SK-N-SH (cell line): Measurements from ENCODE around the gene TRDMT1. TPM values are rescaled to one million over a fixed set of nuclear protein-coding genes. Genes with fewer than 3 reads are reported as not detected.
A peak's percentile ranks its signal among the peaks of the same experiment; 100 is the strongest.

Experiments used
- CTCF ChIA-PET: fragments of 300-600, 350-600 bp; formaldehyde crosslinking; extraction: SDS; loops from one replicate; lab custom pipeline; 2021; lab: Yijun Ruan, JAX
- POLR2A ChIA-PET: fragments of 350-600 bp; sonication (Branson Sonifier 250); formaldehyde crosslinking; extraction: SDS; loops from one replicate; lab custom pipeline; 2020; ENCODE audit warnings: antibody characterized with exemption, inconsistent platforms; lab: Yijun Ruan, JAX
- DNase-seq: peaks from one replicate; pipeline ENCODE4 v3.0.0; 2012
- H2AFZ ChIP-seq: fragments of 200-600 bp; sonication (generic); 2 replicates; pipeline ENCODE4 v1.8.1; 2016; ENCODE audit warnings: antibody characterized with exemption, mild to moderate bottlenecking, low read depth
- H3F3A ChIP-seq: fragments of 200-600 bp; sonication (generic); replicated peaks from 2 replicates; pipeline ENCODE3; 2016; ENCODE audit warnings: antibody characterized with exemption, mild to moderate bottlenecking; ENCODE audit not compliant: insufficient read depth
- H3K27ac ChIP-seq, 2 experiments: fragments of 200-500 bp in 1 of 2; fragments of 200-600 bp in 1 of 2; sonication (Bioruptor generic) in 1 of 2; sonication (generic), shearing (Covaris generic) in 1 of 2; 2 replicates each; pipeline versions ENCODE4 v1.5.1 to v1.6.1; 2014 to 2016; ENCODE audit warnings: low read depth in 2 of 2, inconsistent platforms in 1 of 2, low read length in 1 of 2, mild to moderate bottlenecking in 1 of 2, mixed read lengths in 1 of 2
- H3K27me3 ChIP-seq: fragments of 200-600 bp; sonication (generic), shearing (Covaris generic); 2 replicates; pipeline ENCODE4 v1.6.1; 2016; ENCODE audit warnings: mixed run types; ENCODE audit not compliant: insufficient read depth
- H3K36me3 ChIP-seq, 2 experiments: fragments of 200-500 bp in 1 of 2; fragments of 200-600 bp in 1 of 2; sonication (Bioruptor generic) in 1 of 2; sonication (generic) in 1 of 2; replicated peaks in 1 of 2; 2 replicates each; pipeline versions ENCODE3 to v1.5.1; 2014 to 2016; ENCODE audit warnings: low read length in 1 of 2, mild to moderate bottlenecking in 1 of 2; ENCODE audit not compliant: insufficient read depth in 2 of 2, control insufficient read depth in 1 of 2
- H3K4me1 ChIP-seq, 2 experiments: fragments of 200-500 bp in 1 of 2; fragments of 200-600 bp in 1 of 2; sonication (Bioruptor generic) in 1 of 2; sonication (generic), shearing (Covaris generic) in 1 of 2; 2 replicates each; pipeline versions ENCODE4 v1.5.1 to v1.6.1; 2014 to 2016; ENCODE audit warnings: low read depth in 1 of 2, low read length in 1 of 2, mixed run types in 1 of 2; ENCODE audit not compliant: insufficient read depth in 2 of 2, control insufficient read depth in 1 of 2
- H3K4me2 ChIP-seq: fragments of 200-600 bp; sonication (generic), shearing (Covaris generic); 2 replicates; pipeline ENCODE4 v1.6.1; 2017; ENCODE audit warnings: mixed run types
- H3K4me3 ChIP-seq, 2 experiments: fragments of 200-500 bp in 1 of 2; fragments of 200-600 bp in 1 of 2; sonication (Bioruptor generic) in 1 of 2; sonication (generic), shearing (Covaris generic) in 1 of 2; 2 replicates each; pipeline versions ENCODE4 v1.5.1 to v1.8.1; 2014 to 2016; ENCODE audit warnings: low read depth in 2 of 2, inconsistent platforms in 1 of 2, low read length in 1 of 2, mild to moderate bottlenecking in 1 of 2, mixed read lengths in 1 of 2, moderate library complexity in 1 of 2
- H3K79me2 ChIP-seq: fragments of 200-600 bp; sonication (generic); 2 replicates; pipeline ENCODE4 v1.8.1; 2017; ENCODE audit warnings: mild to moderate bottlenecking; ENCODE audit not compliant: insufficient read depth
- H3K9ac ChIP-seq: fragments of 200-600 bp; sonication (generic); 2 replicates; pipeline ENCODE4 v1.6.1; 2017; ENCODE audit warnings: mixed run types
- H3K9me2 ChIP-seq: fragments of 200-600 bp; sonication (generic); 2 replicates; pipeline ENCODE4 v1.6.1; 2017; ENCODE audit warnings: mixed run types
- H3K9me3 ChIP-seq: fragments of 200-600 bp; sonication (generic); 2 replicates; pipeline ENCODE4 v1.6.1; 2017; ENCODE audit warnings: mixed run types, mild to moderate bottlenecking, moderate library complexity
- H4K20me1 ChIP-seq: fragments of 200-600 bp; sonication (generic); 2 replicates; pipeline ENCODE4 v1.6.1; 2017; ENCODE audit warnings: mild to moderate bottlenecking, mixed run types; ENCODE audit not compliant: insufficient read depth
- FOXJ3 ChIP-seq: sonication (generic); formaldehyde crosslinking; IDR thresholded peaks from 2 replicates; pipeline ENCODE4 v1.5.1; 2020; ENCODE audit warnings: mild to moderate bottlenecking, missing genetic modification reagents
- FOXM1 ChIP-seq: IDR thresholded peaks from 2 replicates; pipeline ENCODE4 v1.4.0; 2012; ENCODE audit warnings: low read depth, mild to moderate bottlenecking
- GABPA ChIP-seq: IDR thresholded peaks from 2 replicates; pipeline ENCODE4 v1.4.0; 2012; ENCODE audit warnings: low read depth, mild to moderate bottlenecking
- POLR2AphosphoS5 ChIP-seq: IDR thresholded peaks from 2 replicates; pipeline ENCODE4 v1.6.1; 2012; ENCODE audit warnings: low read depth, low read length
- RAD21 ChIP-seq: IDR thresholded peaks from 2 replicates; pipeline ENCODE4 v1.6.1; 2012; ENCODE audit warnings: mild to moderate bottlenecking, low read length
- SMC3 ChIP-seq: IDR thresholded peaks from 2 replicates; pipeline ENCODE4 v1.6.1; 2012; ENCODE audit warnings: low read depth, low read length, improper control_type of control experiment
- TCF12 ChIP-seq: IDR thresholded peaks from 2 replicates; pipeline ENCODE4 v1.4.0; 2012
- TEAD4 ChIP-seq: IDR thresholded peaks from 2 replicates; pipeline ENCODE4 v1.4.0; 2012; ENCODE audit warnings: mild to moderate bottlenecking, borderline replicate concordance; ENCODE audit not compliant: insufficient read depth
- USF2 ChIP-seq: fragments of 150-350 bp; IDR thresholded peaks from 2 replicates; pipeline ENCODE4 v1.6.1; 2017; ENCODE audit warnings: antibody characterized with exemption, low read length, low read depth, borderline replicate concordance
- WGBS: methylation state at CpG from one replicate; pipeline ENCODE4 v1.1.6; 2017; ENCODE audit warnings: low lambda C conversion rate; 5-methylcytosine and 5-hydroxymethylcytosine counted together
- polyA plus RNA-seq, 3 experiments: library from polyadenylated mRNA; depleted of rRNA; stranded (reverse); fragments of >200 nt; gene quantifications; 2 replicates each; pipeline ENCODE4 v1.2.3, GENCODE V29; 2012
- TF ChIP-seq, protein P1 (sequence below): IDR thresholded peaks from 2 replicates; pipeline ENCODE4 v1.4.0; 2012; ENCODE audit warnings: low read depth
- TF ChIP-seq, protein P2 (sequence below): IDR thresholded peaks from 2 replicates; pipeline ENCODE4 v1.4.0; 2012; ENCODE audit warnings: low read depth, borderline replicate concordance
- TF ChIP-seq, protein P3 (sequence below): fragments of 200-600 bp; sonication (generic); IDR thresholded peaks from 2 replicates; pipeline ENCODE4 v1.6.1; 2017; ENCODE audit warnings: antibody characterized with exemption, mild to moderate bottlenecking, moderate library complexity
- TF ChIP-seq, protein P4 (sequence below): IDR thresholded peaks from 2 replicates; pipeline ENCODE4 v1.4.0; 2012; ENCODE audit warnings: low read depth, borderline replicate concordance

TRDMT1 gene
- polyA plus RNA-seq, 1 of the 3 experiments (the other 2 are of a cell fraction): 3.1 TPM

DNA sequence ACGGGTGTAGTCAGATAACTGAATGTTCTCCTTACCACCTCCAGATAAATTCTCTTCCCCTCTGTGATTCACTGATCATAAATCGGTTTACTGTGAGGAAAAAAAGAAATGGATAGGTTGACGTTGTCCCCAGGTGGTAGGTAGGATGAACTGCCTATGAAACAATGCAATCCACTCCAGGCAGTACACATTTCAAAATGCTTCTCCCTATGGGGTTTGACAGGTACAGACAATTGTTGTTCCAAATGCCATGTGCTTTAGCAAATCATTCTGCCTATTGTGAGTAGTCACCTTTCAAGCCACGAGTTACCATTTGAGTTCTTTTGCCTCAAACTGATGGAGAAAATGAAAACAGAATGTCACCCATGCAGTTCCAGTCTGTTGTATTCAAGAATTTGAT, 48.3 kb upstream of the TRDMT1 start:
- ChIA-PET POLR2A (no interaction called here), CTCF (interaction anchor here (0.6 kb wide), 1 partner anchor 397 kb away, joined by 3 read pairs; no protein-coding TSS in a partner anchor)
- WGBS: 65% methylated on average over 4 of the region's 4 CpGs
- Histone ChIP-seq H3K9me2 (no peaks in the 10 kb centered on the region), H3F3A (peaks cover 3% of the 10 kb centered on the region), H3K9me3 (no peaks in the 10 kb centered on the region), H3K4me2 (no peak overlapping the region), H3K27me3 (no peaks in the 10 kb centered on the region), H4K20me1 (no peaks in the 10 kb centered on the region), H3K4me3 (no peak overlapping the region), H3K36me3 (no peaks in the 10 kb centered on the region), H3K27ac (no peak overlapping the region), H2AFZ (no peak overlapping the region), H3K79me2 (no peaks in the 10 kb centered on the region), H3K9ac (no peak overlapping the region), H3K4me1 (no peaks in the 10 kb centered on the region)
- DNase-seq: peak; percentile 12
- TF ChIP-seq, protein P1, sequence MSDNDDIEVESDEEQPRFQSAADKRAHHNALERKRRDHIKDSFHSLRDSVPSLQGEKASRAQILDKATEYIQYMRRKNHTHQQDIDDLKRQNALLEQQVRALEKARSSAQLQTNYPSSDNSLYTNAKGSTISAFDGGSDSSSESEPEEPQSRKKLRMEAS: no peak
- no peak for TF ChIP-seq TEAD4
- no peak for TF ChIP-seq FOXM1
- no peak for TF ChIP-seq USF2
- TF ChIP-seq, protein P2, sequence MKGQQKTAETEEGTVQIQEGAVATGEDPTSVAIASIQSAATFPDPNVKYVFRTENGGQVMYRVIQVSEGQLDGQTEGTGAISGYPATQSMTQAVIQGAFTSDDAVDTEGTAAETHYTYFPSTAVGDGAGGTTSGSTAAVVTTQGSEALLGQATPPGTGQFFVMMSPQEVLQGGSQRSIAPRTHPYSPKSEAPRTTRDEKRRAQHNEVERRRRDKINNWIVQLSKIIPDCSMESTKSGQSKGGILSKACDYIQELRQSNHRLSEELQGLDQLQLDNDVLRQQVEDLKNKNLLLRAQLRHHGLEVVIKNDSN: no peak
- TF ChIP-seq FOXJ3: no peak
- no peak for TF ChIP-seq POLR2AphosphoS5
- peak; percentile 70 for TF ChIP-seq RAD21
- no peak for TF ChIP-seq GABPA
- TF ChIP-seq, protein P3, sequence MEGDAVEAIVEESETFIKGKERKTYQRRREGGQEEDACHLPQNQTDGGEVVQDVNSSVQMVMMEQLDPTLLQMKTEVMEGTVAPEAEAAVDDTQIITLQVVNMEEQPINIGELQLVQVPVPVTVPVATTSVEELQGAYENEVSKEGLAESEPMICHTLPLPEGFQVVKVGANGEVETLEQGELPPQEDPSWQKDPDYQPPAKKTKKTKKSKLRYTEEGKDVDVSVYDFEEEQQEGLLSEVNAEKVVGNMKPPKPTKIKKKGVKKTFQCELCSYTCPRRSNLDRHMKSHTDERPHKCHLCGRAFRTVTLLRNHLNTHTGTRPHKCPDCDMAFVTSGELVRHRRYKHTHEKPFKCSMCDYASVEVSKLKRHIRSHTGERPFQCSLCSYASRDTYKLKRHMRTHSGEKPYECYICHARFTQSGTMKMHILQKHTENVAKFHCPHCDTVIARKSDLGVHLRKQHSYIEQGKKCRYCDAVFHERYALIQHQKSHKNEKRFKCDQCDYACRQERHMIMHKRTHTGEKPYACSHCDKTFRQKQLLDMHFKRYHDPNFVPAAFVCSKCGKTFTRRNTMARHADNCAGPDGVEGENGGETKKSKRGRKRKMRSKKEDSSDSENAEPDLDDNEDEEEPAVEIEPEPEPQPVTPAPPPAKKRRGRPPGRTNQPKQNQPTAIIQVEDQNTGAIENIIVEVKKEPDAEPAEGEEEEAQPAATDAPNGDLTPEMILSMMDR: peak; percentile 59
- no peak for TF ChIP-seq TCF12
- TF ChIP-seq SMC3: peak; percentile 78
- TF ChIP-seq, protein P4, sequence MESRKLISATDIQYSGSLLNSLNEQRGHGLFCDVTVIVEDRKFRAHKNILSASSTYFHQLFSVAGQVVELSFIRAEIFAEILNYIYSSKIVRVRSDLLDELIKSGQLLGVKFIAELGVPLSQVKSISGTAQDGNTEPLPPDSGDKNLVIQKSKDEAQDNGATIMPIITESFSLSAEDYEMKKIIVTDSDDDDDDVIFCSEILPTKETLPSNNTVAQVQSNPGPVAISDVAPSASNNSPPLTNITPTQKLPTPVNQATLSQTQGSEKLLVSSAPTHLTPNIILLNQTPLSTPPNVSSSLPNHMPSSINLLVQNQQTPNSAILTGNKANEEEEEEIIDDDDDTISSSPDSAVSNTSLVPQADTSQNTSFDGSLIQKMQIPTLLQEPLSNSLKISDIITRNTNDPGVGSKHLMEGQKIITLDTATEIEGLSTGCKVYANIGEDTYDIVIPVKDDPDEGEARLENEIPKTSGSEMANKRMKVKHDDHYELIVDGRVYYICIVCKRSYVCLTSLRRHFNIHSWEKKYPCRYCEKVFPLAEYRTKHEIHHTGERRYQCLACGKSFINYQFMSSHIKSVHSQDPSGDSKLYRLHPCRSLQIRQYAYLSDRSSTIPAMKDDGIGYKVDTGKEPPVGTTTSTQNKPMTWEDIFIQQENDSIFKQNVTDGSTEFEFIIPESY: no peak
